ENCODE measurements around the gene TRPM2. TPM values are rescaled to one million over a fixed set of nuclear protein-coding genes. Genes with fewer than 3 reads are reported as not detected.

Gene TRPM2
- total and polyA plus RNA-seq, 2 of the 13 experiments (the other 11 are each of a cell fraction or from before 2014, with no cell fraction given): 0.07 to 0.20 TPM

- peak; percentile 88 for DNase-seq (ENCODE audit: low spot score)
- ChIA-PET CTCF (ENCODE audit: low intra/inter-chr PET ratio, low total read pairs) (no interaction called here), POLR2A (interaction anchor here (0.6 to 3.7 kb wide), 11 partner anchors 14 to 178 kb away, joined by 3 to 33 read pairs (median 4); partner anchors contain the start of genes LRRC3 and TRPM2)
- WGBS (ENCODE audit: low lambda C conversion rate): 0% methylated on average over 11 of the region's 90 CpGs
- Histone ChIP-seq H3K36me3 (replicated peaks in 1 of 2; ENCODE audit: control insufficient read depth in 1 of 2, insufficient read depth in 2 of 2, low read length in 2 of 2) (peaks cover 5 to 15% of the 10 kb centered on the region in 2 experiments; a peak in 4 of 5 replicates), H4K20me1 (ENCODE audit: insufficient read depth, low read length) (peaks cover 3% of the 10 kb centered on the region), H3K79me2 (ENCODE audit: insufficient read depth, low read length) (peaks cover 2% of the 10 kb centered on the region), H3K27ac (ENCODE audit: extremely low read length, insufficient read depth, low read length) (peak within 1 kb of the TSS; percentile 99), H3K4me1 (ENCODE audit: insufficient read depth, low read length) (peaks cover 50% of the 10 kb centered on the region), H3K9me3 (ENCODE audit: low read length) (no peaks in the 10 kb centered on the region), H3K27me3 (ENCODE audit: control insufficient read depth in 1 of 2, insufficient read depth in 2 of 2, low read length in 2 of 2) (no peaks in the 10 kb centered on the region; a peak in 1 of 5 replicates), H3K4me3 (replicated peaks in 1 of 3; ENCODE audit: insufficient read depth in 1 of 3, low read depth in 2 of 3, low read length in 3 of 3) (peak within 1 kb of the TSS; percentile 81 to 98 (median 90)), H2AFZ (ENCODE audit: low read length) (no peak within 1 kb of the TSS), H3K4me2 (ENCODE audit: low read depth, low read length) (peak within 1 kb of the TSS; percentile 96), H3K9ac (ENCODE audit: insufficient read depth, low read depth, low read length) (peak within 1 kb of the TSS; percentile 92)
- no TSS peak for BruUV-seq (replicated peaks)
- in situ Hi-C loops (cut with HindIII; ENCODE audit: extremely low pct_ligation_motif_present, low pct_unique_long_range_greater_than_20kb): loop anchor here (5.0 kb wide), 1 partner anchor 37 kb away; the partner anchor contains the start of gene PFKL
- no peak for FAIRE-seq
- ATAC-seq: peak; percentile 85
- intact Hi-C loops (cut with micrococcal nuclease; ENCODE audit: unreplicated experiment): loop anchor here (5.0 kb wide), 1 partner anchor 118 kb away; the partner anchor contains the start of gene LRRC3
- peak; percentile 22; the same call in 1 of the 2 replicates for TF ChIP-seq ZNF709 (CRISPR knock-in tag; IDR thresholded peaks at IDR 0.05)
- no peak for TF ChIP-seq ZSCAN29 (CRISPR knock-in tag; conservative IDR thresholded peaks at IDR 0.05)
- TF ChIP-seq ZNF484 (CRISPR knock-in tag; IDR thresholded peaks at IDR 0.05; ENCODE audit: borderline replicate concordance, low read depth): no peak
- TF ChIP-seq NAIF1 (CRISPR knock-in tag; IDR thresholded peaks at IDR 0.05; ENCODE audit: borderline replicate concordance): no peak
- 0 out of 2 replicates have a peak, but pooled peaks have one; percentile 64 for TF ChIP-seq CHCHD3 (CRISPR knock-in tag; IDR thresholded peaks at IDR 0.05)
- TF ChIP-seq ZBTB49 (CRISPR knock-in tag; IDR thresholded peaks at IDR 0.05; ENCODE audit: borderline replicate concordance): no peak
- TF ChIP-seq ZNF281 (CRISPR knock-in tag; IDR thresholded peaks at IDR 0.05; ENCODE audit: borderline replicate concordance): no peak; the same call in 1 of the 2 replicates
- peak; percentile 99 for TF ChIP-seq PHF20 (CRISPR knock-in tag; IDR thresholded peaks at IDR 0.05)
- TF ChIP-seq KDM1A (CRISPR knock-in tag; IDR thresholded peaks at IDR 0.05): no peak
- peak; percentile 77 for TF ChIP-seq POLR2AphosphoS5 (IDR thresholded peaks at IDR 0.05; ENCODE audit: low read depth, low read length)
- TF ChIP-seq SRSF9 (IDR thresholded peaks at IDR 0.05; ENCODE audit: borderline replicate concordance, insufficient read depth, low read depth, low read length, poor library complexity, severe bottlenecking): no peak
- TF ChIP-seq PAWR (CRISPR knock-in tag; IDR thresholded peaks at IDR 0.05; ENCODE audit: borderline replicate concordance): no peak
- TF ChIP-seq MIXL1 (CRISPR knock-in tag; IDR thresholded peaks at IDR 0.05): peak; percentile 58; the same call in 1 of the 2 replicates
- TF ChIP-seq ZNF224 (CRISPR knock-in tag; IDR thresholded peaks at IDR 0.05): no peak
- TF ChIP-seq ZNF550 (CRISPR knock-in tag; IDR thresholded peaks at IDR 0.05; ENCODE audit: borderline replicate concordance): no peak
- TF ChIP-seq KDM2A (CRISPR knock-in tag; IDR thresholded peaks at IDR 0.05; ENCODE audit: borderline replicate concordance, low read depth): peak; percentile 95
- TF ChIP-seq NFATC3 (CRISPR knock-in tag; IDR thresholded peaks at IDR 0.05): no peak
Observed at GRCh38 chr21:44338971-44339910, 14.2 kb upstream of the TRPM2 start, which contains the start of gene CFAP410. TSS of gene CFAP410 (minus strand) at chr21:44339390. CDS start at chr21:44339194, 196 bp downstream.

All from HepG2 (cell line).